Heart left ventricle (tissue), 13 donors: Measurements from ENCODE around the gene PTPRN2.

ENCODE experiments used
- POLR2A ChIP-seq, 2 donors: fragments of 450-650 bp; IDR thresholded peaks; one replicate each; pipeline ENCODE4 v1.6.1; 2017; ENCODE audit warnings: antibody characterized with exemption in 2 of 2, mild to moderate bottlenecking in 2 of 2, moderate library complexity in 2 of 2
- TF ChIP-seq, protein P1 (sequence below), 12 donors: fragments of 200-600 bp; sonication (generic) in 4 of 12; IDR thresholded peaks; one replicate each; pipeline versions ENCODE4 v1.5.0 to v1.8.0; 2018 to 2022; ENCODE audit warnings: antibody characterized with exemption in 12 of 12, mild to moderate bottlenecking in 5 of 12
- donor health status: ischemic (EF 13 %, LVEDD 7.1; RV severe dilation, severe dysfunction).
- donor health status: DM: no; HTN: yes; CAD: no.
- donor health status: DM: no; HTN: no; CAD: no.
- donor health status: ischemic (EF 25% LVEDD 6.9; RV normal size, moderate dysfunction).
- donor health status: ischemic (EF 25% LVEDD 5.7; RV mildly dilated, moderate dysfunction).
- donor health status: ischemic (EF 35%, LVEDD 5.7; RV mildly dilated, moderate dysfunction).
- donor health status: nonischemic (EF 11% LVEDD 7.7; RV severe dilation, severe dysfunction).
- donor health status: DM: yes; HTN: yes; CAD: no.
- donor health status: PGD.
- donor health status: ischemic (EF 29% LVEDD 5.4; RV normal size, mild dysfunction).
- donor health status: nonischemic (EF 23%, LVEDD 6.1; RV moderate dilation, normal function).

DNA sequence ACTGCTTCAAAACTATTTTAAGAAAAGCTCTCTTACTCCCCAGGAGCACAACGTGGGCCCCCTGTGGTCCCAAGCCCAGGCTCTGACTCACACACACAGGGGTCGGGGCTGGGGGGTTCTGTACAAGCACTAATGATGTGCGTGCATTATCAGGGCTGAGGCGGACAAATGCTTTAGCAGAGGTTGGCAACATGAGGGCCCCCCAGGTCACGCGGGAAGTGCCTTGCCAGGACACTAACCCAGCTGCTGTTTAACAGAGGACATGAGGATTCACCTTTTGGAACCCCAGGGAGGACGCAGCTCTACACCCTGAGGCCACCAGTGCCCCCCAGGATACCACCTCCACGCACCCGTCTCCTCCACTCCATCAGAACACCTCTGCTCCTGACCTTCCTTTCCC is 908.0 kb downstream of the PTPRN2 start:
- TF ChIP-seq, protein P1, sequence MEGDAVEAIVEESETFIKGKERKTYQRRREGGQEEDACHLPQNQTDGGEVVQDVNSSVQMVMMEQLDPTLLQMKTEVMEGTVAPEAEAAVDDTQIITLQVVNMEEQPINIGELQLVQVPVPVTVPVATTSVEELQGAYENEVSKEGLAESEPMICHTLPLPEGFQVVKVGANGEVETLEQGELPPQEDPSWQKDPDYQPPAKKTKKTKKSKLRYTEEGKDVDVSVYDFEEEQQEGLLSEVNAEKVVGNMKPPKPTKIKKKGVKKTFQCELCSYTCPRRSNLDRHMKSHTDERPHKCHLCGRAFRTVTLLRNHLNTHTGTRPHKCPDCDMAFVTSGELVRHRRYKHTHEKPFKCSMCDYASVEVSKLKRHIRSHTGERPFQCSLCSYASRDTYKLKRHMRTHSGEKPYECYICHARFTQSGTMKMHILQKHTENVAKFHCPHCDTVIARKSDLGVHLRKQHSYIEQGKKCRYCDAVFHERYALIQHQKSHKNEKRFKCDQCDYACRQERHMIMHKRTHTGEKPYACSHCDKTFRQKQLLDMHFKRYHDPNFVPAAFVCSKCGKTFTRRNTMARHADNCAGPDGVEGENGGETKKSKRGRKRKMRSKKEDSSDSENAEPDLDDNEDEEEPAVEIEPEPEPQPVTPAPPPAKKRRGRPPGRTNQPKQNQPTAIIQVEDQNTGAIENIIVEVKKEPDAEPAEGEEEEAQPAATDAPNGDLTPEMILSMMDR (IDR thresholded peaks at IDR 0.05): no peak
- no peak for TF ChIP-seq POLR2A (IDR thresholded peaks at IDR 0.05)
